Glomerular visceral epithelial cell (primary cell): ENCODE results near the gene ZNF438.
"Not testable (repeated sequence)": the region's sequence is repeated elsewhere in the genome, so short reads cannot be mapped to it uniquely, and the experiment has no call there.

Source experiments
- DNase-seq: peaks from one replicate; pipeline ENCODE4 v3.0.0-alpha.2; 2016; ENCODE audit errors: extremely low spot score

The ZNF438 gene

GRCh38 chr10:30987463-30987862, 44.2 kb downstream of the ZNF438 start:
- no peak for DNase-seq

- no peak for DNase-seq
Measured at GRCh38 chr10:30986053-30986555, 45.6 kb downstream of the ZNF438 start.

- no peak for DNase-seq
Measured at GRCh38 chr10:30985512-30985911, 46.2 kb downstream of the ZNF438 start.

GRCh38 chr10:30984563-30985328, 46.9 kb downstream of the ZNF438 start:
- DNase-seq: no peak

GRCh38 chr10:30983209-30983608, 48.5 kb downstream of the ZNF438 start:
- DNase-seq: not testable (repeated sequence)

- DNase-seq: no peak
Measured at GRCh38 chr10:30980951-30981616, 50.6 kb downstream of the ZNF438 start.

GRCh38 chr10:30979956-30980355, 51.7 kb downstream of the ZNF438 start:
- no peak for DNase-seq

GRCh38 chr10:30978843-30979242, 52.8 kb downstream of the ZNF438 start:
- DNase-seq: no peak

- no peak for DNase-seq
Measured at GRCh38 chr10:30977385-30977784, 54.3 kb downstream of the ZNF438 start.

GRCh38 chr10:30974773-30975415, 56.8 kb downstream of the ZNF438 start:
- no peak for DNase-seq

- no peak for DNase-seq
Measured at GRCh38 chr10:30974355-30974754, 57.3 kb downstream of the ZNF438 start.

- DNase-seq: no peak
Measured at GRCh38 chr10:30973737-30974136, 57.9 kb downstream of the ZNF438 start.

GRCh38 chr10:30970760-30971460, 60.8 kb downstream of the ZNF438 start:
- no peak for DNase-seq

GRCh38 chr10:30968711-30969110, 63.0 kb downstream of the ZNF438 start:
- DNase-seq: no peak

- DNase-seq: no peak
Measured at GRCh38 chr10:30967650-30968410, 63.8 kb downstream of the ZNF438 start.

- no peak for DNase-seq
Measured at GRCh38 chr10:30963992-30964930, 67.4 kb downstream of the ZNF438 start.

GRCh38 chr10:30962522-30962921, 69.1 kb downstream of the ZNF438 start:
- DNase-seq: no peak

- DNase-seq: no peak
Measured at GRCh38 chr10:30959836-30960210, 71.8 kb downstream of the ZNF438 start.

- DNase-seq: not testable (repeated sequence)
Measured at GRCh38 chr10:30949218-30949617, 82.4 kb downstream of the ZNF438 start.

- DNase-seq: no peak
Measured at GRCh38 chr10:30944005-30944404, 87.7 kb downstream of the ZNF438 start.
